ENCODE data around the gene ZNF267. TPM values are rescaled to one million over a fixed set of nuclear protein-coding genes. Genes with fewer than 3 reads are reported as not detected.

ZNF267 gene
- total and polyA plus RNA-seq, 2 of the 13 experiments (the other 11 are each of a cell fraction or from before 2014, with no cell fraction given) = 3.0 to 30.0 TPM

DNA sequence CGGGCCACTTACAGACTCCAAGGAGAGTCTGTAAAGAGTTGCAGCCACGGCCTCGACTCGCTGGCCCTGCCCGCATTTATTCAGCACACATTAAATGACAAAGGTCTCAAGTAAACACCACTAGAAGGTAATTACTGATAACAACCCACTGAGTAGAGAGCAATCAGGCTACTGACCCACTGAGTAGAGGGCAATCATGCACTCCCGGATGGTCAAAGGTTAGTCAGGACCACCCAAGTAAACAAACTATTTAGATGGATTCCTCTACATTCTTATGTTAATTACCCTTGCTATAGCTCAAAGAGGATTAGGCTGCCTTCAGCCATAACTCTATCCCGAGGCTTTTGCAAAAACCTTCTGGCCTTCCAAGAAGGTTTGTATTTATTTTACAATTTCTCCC lies 30.7 kb upstream of the ZNF267 start:
- POLR2A ChIA-PET = no interaction called here
- in situ Hi-C loops (cut with HindIII; ENCODE audit: extremely low pct_ligation_motif_present, low pct_unique_long_range_greater_than_20kb) = no loop called here
- CTCF ChIA-PET (ENCODE audit: low intra/inter-chr PET ratio, low total read pairs) = no interaction called here

More for the DNA sequence above, 30.7 kb upstream of the ZNF267 start:
- H3K9me3 ChIP-seq (ENCODE audit: low read length) = peaks cover 46% of the 10 kb centered on the region
- H2AFZ ChIP-seq (ENCODE audit: low read length) = no peak overlapping the region
- H3K36me3 ChIP-seq (replicated peaks in 1 of 2; ENCODE audit: control insufficient read depth in 1 of 2, insufficient read depth in 2 of 2, low read length in 2 of 2) = no peaks in the 10 kb centered on the region
- H3K4me3 ChIP-seq (replicated peaks in 1 of 3; ENCODE audit: insufficient read depth in 1 of 3, low read depth in 2 of 3, low read length in 3 of 3) = no peak overlapping the region
- FAIRE-seq (no peak), DNase-seq (ENCODE audit: low spot score) (no peak), ATAC-seq (no peak)
- BruUV-seq (replicated peaks) = no TSS peak
- H3K27ac ChIP-seq (ENCODE audit: extremely low read length, insufficient read depth, low read length) = no peak overlapping the region
- 37% methylated on average over 7 of the region's 7 CpGs for WGBS (ENCODE audit: low lambda C conversion rate)
- no peak overlapping the region for H3K9ac ChIP-seq (ENCODE audit: insufficient read depth, low read depth, low read length)
- H4K20me1 ChIP-seq (ENCODE audit: insufficient read depth, low read length) = no peaks in the 10 kb centered on the region
- no peaks in the 10 kb centered on the region for H3K79me2 ChIP-seq (ENCODE audit: insufficient read depth, low read length)
- no peaks in the 10 kb centered on the region for H3K27me3 ChIP-seq (ENCODE audit: control insufficient read depth in 1 of 2, insufficient read depth in 2 of 2, low read length in 2 of 2)
- H3K4me1 ChIP-seq (ENCODE audit: insufficient read depth, low read length) = no peaks in the 10 kb centered on the region
- TF ChIP-seq ZFP41 (CRISPR knock-in tag; IDR thresholded peaks at IDR 0.05; ENCODE audit: borderline replicate concordance) (no peak), CC2D1A (CRISPR knock-in tag; IDR thresholded peaks at IDR 0.05) (no peak), HOXD1 (CRISPR knock-in tag; IDR thresholded peaks at IDR 0.05) (no peak), FLYWCH1 (CRISPR knock-in tag; IDR thresholded peaks at IDR 0.05) (no peak), ZBTB3 (CRISPR knock-in tag; IDR thresholded peaks at IDR 0.05; ENCODE audit: borderline replicate concordance, low read depth) (no peak), RBFOX2 (IDR thresholded peaks at IDR 0.05; ENCODE audit: low read depth, low read length) (no peak), IKZF4 (CRISPR knock-in tag; IDR thresholded peaks at IDR 0.05; ENCODE audit: borderline replicate concordance, low read depth, not compliant biosample characterization) (no peak), ZFP36 (IDR thresholded peaks at IDR 0.05; ENCODE audit: borderline replicate concordance, low read depth, low read length, partially characterized antibody) (no peak), RNF2 (conservative IDR thresholded peaks at IDR 0.05; ENCODE audit: low read depth) (no peak), KLF13 (CRISPR knock-in tag; IDR thresholded peaks at IDR 0.05) (no peak), ZNF333 (CRISPR knock-in tag; IDR thresholded peaks at IDR 0.05; ENCODE audit: borderline replicate concordance) (no peak), ZNF772 (CRISPR knock-in tag; IDR thresholded peaks at IDR 0.05) (no peak), KDM5B (CRISPR knock-in tag; IDR thresholded peaks at IDR 0.05; ENCODE audit: borderline replicate concordance) (no peak), ZNF138 (CRISPR knock-in tag; IDR thresholded peaks at IDR 0.05; ENCODE audit: low read depth) (no peak), PCBP2 (optimal IDR thresholded peaks at IDR 0.05; ENCODE audit: low read depth, low read length, poor library complexity, severe bottlenecking) (no peak), ZNF343 (CRISPR knock-in tag; IDR thresholded peaks at IDR 0.05) (no peak)
- TF ChIP-seq, protein P1, sequence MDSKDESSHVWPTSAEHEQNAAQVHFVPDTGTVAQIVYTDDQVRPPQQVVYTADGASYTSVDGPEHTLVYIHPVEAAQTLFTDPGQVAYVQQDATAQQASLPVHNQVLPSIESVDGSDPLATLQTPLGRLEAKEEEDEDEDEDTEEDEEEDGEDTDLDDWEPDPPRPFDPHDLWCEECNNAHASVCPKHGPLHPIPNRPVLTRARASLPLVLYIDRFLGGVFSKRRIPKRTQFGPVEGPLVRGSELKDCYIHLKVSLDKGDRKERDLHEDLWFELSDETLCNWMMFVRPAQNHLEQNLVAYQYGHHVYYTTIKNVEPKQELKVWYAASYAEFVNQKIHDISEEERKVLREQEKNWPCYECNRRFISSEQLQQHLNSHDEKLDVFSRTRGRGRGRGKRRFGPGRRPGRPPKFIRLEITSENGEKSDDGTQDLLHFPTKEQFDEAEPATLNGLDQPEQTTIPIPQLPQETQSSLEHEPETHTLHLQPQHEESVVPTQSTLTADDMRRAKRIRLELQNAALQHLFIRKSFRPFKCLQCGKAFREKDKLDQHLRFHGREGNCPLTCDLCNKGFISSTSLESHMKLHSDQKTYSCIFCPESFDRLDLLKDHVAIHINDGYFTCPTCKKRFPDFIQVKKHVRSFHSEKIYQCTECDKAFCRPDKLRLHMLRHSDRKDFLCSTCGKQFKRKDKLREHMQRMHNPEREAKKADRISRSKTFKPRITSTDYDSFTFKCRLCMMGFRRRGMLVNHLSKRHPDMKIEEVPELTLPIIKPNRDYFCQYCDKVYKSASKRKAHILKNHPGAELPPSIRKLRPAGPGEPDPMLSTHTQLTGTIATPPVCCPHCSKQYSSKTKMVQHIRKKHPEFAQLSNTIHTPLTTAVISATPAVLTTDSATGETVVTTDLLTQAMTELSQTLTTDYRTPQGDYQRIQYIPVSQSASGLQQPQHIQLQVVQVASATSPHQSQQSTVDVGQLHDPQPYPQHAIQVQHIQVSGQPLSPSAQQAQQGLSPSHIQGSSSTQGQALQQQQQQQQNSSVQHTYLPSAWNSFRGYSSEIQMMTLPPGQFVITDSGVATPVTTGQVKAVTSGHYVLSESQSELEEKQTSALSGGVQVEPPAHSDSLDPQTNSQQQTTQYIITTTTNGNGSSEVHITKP (CRISPR knock-in tag; IDR thresholded peaks at IDR 0.05; ENCODE audit: low read depth) = no peak
- TF ChIP-seq, protein P2, sequence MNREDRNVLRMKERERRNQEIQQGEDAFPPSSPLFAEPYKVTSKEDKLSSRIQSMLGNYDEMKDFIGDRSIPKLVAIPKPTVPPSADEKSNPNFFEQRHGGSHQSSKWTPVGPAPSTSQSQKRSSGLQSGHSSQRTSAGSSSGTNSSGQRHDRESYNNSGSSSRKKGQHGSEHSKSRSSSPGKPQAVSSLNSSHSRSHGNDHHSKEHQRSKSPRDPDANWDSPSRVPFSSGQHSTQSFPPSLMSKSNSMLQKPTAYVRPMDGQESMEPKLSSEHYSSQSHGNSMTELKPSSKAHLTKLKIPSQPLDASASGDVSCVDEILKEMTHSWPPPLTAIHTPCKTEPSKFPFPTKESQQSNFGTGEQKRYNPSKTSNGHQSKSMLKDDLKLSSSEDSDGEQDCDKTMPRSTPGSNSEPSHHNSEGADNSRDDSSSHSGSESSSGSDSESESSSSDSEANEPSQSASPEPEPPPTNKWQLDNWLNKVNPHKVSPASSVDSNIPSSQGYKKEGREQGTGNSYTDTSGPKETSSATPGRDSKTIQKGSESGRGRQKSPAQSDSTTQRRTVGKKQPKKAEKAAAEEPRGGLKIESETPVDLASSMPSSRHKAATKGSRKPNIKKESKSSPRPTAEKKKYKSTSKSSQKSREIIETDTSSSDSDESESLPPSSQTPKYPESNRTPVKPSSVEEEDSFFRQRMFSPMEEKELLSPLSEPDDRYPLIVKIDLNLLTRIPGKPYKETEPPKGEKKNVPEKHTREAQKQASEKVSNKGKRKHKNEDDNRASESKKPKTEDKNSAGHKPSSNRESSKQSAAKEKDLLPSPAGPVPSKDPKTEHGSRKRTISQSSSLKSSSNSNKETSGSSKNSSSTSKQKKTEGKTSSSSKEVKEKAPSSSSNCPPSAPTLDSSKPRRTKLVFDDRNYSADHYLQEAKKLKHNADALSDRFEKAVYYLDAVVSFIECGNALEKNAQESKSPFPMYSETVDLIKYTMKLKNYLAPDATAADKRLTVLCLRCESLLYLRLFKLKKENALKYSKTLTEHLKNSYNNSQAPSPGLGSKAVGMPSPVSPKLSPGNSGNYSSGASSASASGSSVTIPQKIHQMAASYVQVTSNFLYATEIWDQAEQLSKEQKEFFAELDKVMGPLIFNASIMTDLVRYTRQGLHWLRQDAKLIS (CRISPR knock-in tag; IDR thresholded peaks at IDR 0.05) = no peak
- TF ChIP-seq, protein P3, sequence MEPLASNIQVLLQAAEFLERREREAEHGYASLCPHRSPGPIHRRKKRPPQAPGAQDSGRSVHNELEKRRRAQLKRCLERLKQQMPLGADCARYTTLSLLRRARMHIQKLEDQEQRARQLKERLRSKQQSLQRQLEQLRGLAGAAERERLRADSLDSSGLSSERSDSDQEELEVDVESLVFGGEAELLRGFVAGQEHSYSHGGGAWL (CRISPR knock-in tag; IDR thresholded peaks at IDR 0.05) = no peak
- intact Hi-C loops (cut with micrococcal nuclease; ENCODE audit: unreplicated experiment) = no loop called here
- no peak overlapping the region for H3K4me2 ChIP-seq (ENCODE audit: low read depth, low read length)
